GM18502 (cell line): ENCODE results near the gene PAX5.

ENCODE experiments used
- ATAC-seq: cut with Tn5 transposase; IDR thresholded peaks from one replicate; pipeline ENCODE4 v1.9.1; 2021; ENCODE audit warnings: mild to moderate bottlenecking; ENCODE audit not compliant: unreplicated experiment, poor library complexity

PAX5 gene

GRCh38 chr9:36966371-36967097 lies 67.5 kb downstream of the PAX5 start:
- ATAC-seq = no peak

- ATAC-seq = no peak
Observed at GRCh38 chr9:36964791-36965190, 69.3 kb downstream of the PAX5 start.

GRCh38 chr9:36963346-36963745 lies 70.7 kb downstream of the PAX5 start:
- no peak for ATAC-seq

GRCh38 chr9:36962691-36963090 lies 71.4 kb downstream of the PAX5 start:
- ATAC-seq = no peak

- ATAC-seq = no peak
Observed at GRCh38 chr9:36961561-36962325, 72.3 kb downstream of the PAX5 start.

- no peak for ATAC-seq
Observed at GRCh38 chr9:36961051-36961450, 73.0 kb downstream of the PAX5 start.

GRCh38 chr9:36960575-36960955 lies 73.5 kb downstream of the PAX5 start:
- ATAC-seq = no peak

GRCh38 chr9:36959681-36960574 lies 74.1 kb downstream of the PAX5 start:
- no peak for ATAC-seq

GRCh38 chr9:36956908-36957307 lies 77.2 kb downstream of the PAX5 start:
- no peak for ATAC-seq

- ATAC-seq = no peak
Observed at GRCh38 chr9:36950389-36950788, 83.7 kb downstream of the PAX5 start.

- no peak for ATAC-seq
Observed at GRCh38 chr9:36949466-36949865, 84.6 kb downstream of the PAX5 start.

- ATAC-seq = no peak
Observed at GRCh38 chr9:36948051-36948450, 86.0 kb downstream of the PAX5 start.

- ATAC-seq = no peak
Observed at GRCh38 chr9:36946653-36947052, 87.4 kb downstream of the PAX5 start.

- ATAC-seq = no peak
Observed at GRCh38 chr9:36945999-36946398, 88.1 kb downstream of the PAX5 start.

- ATAC-seq = no peak
Observed at GRCh38 chr9:36942891-36943290, 91.2 kb downstream of the PAX5 start.

- ATAC-seq = no peak
Observed at GRCh38 chr9:36941441-36941840, 92.6 kb downstream of the PAX5 start.

GRCh38 chr9:36940881-36941280 lies 93.2 kb downstream of the PAX5 start:
- ATAC-seq = no peak

- ATAC-seq = no peak
Observed at GRCh38 chr9:36940500-36940853, 93.6 kb downstream of the PAX5 start.

- ATAC-seq = no peak
Observed at GRCh38 chr9:36939655-36940499, 94.2 kb downstream of the PAX5 start.

GRCh38 chr9:36939214-36939613 lies 94.9 kb downstream of the PAX5 start:
- ATAC-seq = no peak
